Dermis microvascular lymphatic vessel endothelial cell (primary cell): ENCODE results near the gene JMJD1C. TPM values are rescaled to one million over a fixed set of nuclear protein-coding genes. Genes with fewer than 3 reads are reported as not detected.
"Not testable (repeated sequence)": the region's sequence is repeated elsewhere in the genome, so short reads cannot be mapped to it uniquely, and the experiment has no call there.

ENCODE experiments used
- DNase-seq, 2 donors: peaks; one replicate each; pipeline versions ENCODE4 v3.0.0 to v3.0.0-alpha.2; 2010; ENCODE audit warnings: low read depth in 2 of 2
- total RNA-seq: library from RNA; depleted of rRNA; stranded (reverse); fragments of >200 nt; gene quantifications from 2 replicates; pipeline ENCODE4 v1.2.1, GENCODE V29; 2014

JMJD1C gene
- total RNA-seq, 1 donor from 2014 or later, result 103 TPM

DNA sequence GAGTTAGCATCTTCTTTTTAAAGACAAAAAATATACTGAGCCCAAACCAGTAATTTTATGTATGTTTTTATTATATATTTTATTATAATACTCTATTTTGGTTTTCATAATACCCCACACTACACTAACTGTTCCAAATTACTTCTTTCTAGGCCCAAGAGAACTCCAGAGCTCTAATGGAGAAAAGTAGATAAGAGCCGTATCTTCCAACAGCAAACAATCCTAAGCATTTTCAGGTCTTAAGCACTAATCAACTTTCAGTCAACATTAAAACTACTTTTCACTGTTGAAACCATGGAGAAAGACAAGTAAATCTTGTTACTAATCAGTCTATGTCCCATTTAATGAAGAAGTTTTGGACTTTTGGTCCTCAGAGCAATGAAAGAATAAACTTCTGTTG, 55.1 kb downstream of the JMJD1C start:
- no peak for DNase-seq

DNA sequence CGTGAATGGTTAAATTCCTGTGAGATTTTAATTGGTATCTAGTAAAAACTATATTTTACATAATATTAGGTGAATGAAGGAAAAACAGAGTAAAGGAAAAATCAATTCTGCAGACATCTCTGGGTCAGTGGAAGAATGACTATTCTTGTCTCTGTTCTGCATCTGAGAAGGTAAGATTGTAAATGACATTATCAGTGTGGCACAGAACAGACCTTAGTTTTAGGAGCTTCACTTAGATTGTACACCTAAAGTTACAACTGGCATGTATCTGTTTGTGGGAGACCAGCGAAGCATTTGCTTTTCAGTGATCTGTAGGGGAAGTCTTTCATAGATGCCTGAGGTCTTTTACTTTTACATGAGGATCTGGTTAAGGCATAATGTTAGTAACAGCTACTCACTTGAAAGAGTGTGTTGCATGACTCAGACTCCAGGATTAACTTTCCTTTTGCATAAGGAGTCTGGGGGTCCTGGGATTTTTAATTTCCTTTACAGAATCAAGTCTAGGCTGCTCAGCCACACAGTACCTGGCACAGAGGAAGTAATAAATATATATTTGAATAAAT, 56.2 kb downstream of the JMJD1C start:
- peak in 1 of 2 donors; percentile 21 for DNase-seq

DNA sequence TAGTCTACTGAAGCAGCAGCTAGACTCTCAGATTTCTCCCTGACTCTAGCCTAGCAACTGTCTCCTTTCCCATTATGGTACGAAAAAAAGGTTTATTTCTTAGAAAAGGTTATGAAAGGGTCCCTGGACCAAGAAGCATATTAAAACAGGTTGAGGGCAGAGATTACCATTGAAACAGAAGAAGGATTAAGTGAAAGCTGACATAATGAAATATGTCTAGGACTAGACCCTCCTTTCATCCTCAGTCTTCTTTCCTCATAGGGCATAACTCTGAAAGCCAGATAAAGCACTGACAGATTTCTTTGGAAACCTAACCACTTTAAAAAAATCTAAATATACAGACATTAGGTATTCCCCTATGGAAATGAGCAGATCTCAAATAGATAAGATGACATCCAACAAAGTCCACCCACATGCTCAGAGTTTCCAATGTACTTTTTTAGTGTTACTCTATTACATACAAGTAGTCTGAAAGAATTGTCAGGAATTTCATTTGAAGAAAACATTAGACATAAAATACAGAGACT, 58.6 kb downstream of the JMJD1C start:
- DNase-seq, result no peak

DNA sequence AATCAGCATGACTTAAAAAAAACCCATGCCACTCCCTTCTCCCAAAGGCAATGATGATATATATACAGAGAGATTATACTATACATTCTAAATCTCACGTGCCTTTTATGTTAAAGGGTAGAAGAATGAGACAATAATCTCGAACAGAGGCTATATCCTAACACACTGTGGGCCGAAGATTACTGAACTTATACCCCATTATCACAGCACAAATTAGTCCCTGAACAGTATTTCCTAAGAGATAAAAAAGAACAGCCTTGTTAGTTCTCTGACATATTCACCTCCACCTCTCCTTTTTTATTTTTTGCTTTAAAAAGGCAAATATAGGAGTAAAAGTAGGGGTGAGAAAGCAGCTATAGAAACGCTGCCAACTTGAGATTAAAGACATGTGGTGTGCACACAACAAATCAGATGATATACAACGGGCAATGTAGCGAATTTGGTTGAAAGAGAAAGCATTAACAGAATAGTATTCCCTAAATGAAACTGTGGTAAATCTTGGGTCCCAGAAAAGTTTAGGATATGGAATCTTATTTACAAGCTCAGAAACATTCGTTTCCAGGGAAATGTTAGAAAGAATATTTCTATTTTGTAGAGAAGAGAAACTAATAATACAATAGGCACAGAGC, 69.5 kb downstream of the JMJD1C start:
- no peak for DNase-seq

DNA sequence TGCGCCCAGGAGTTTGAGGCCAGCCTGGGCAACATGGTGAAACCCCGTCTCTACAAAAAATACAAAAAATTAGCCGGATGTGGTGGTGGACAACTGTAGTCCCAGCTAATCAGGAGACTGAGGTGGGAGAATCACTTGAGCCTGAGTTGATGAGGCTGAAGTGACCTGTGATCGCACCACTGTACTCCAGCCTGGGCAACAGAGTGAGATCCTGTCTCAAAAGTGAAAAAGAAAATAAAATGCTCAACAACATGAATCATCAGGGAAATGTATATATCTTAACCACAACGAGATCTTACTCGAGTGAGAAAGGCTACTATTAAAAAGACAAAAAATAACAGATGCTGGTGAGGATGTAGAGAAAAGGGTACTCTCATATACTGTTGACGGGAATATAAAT, 72.7 kb downstream of the JMJD1C start:
- DNase-seq, result no peak

DNA sequence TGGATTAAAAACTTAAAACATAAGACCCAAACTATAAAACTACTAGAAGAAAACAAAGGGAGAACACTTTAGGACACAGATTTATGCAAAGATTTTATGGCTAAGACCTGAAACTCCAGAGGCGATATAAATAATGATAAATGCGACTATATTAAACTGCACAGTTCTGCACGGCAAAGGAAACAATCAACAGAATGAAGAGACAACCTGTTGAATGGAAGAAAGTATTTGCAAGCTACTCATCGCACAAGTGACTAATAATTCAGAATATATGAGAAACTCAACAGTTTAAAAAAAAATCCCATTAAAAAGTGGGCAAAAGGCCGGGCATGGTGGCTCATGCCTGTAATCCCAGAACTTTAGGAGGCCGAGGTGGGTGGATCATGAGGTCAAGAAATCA, 73.6 kb downstream of the JMJD1C start:
- DNase-seq, result no peak

DNA sequence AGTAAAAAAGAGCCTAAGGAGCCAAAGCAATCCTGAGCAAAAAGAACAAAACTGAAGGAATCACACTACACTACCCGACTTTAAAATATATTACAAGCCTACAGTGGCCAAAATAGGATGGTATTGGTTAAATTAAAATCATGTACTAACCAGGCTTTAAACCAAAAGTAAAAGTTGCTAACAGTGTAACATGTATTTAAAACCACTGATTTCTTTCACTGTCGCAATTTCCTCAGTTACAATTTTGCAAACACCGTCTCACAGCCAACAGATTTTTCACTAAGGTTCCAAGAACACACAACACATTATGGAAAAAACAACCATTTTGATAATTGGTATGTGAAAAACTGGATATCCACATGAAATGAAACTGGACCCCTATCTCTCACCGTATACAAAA, 74.0 kb downstream of the JMJD1C start:
- no peak for DNase-seq

DNA sequence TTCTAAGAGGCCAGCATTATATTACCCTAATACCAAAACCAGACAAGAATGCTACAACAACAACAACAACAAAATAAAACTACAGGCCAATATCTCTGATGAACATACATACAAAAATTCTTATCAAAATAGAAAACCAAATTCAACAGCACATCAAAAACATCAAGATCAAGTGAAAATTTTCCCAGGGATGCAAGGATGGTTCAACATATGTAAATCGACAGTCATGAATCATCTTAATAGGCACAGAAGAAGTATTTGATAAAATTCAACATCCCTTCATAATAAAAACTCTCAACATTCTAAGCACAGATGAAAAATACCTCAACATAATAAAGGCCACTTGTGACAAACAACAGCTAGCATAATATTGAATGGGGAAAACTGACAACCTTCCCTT, 75.3 kb downstream of the JMJD1C start:
- no peak for DNase-seq

DNA sequence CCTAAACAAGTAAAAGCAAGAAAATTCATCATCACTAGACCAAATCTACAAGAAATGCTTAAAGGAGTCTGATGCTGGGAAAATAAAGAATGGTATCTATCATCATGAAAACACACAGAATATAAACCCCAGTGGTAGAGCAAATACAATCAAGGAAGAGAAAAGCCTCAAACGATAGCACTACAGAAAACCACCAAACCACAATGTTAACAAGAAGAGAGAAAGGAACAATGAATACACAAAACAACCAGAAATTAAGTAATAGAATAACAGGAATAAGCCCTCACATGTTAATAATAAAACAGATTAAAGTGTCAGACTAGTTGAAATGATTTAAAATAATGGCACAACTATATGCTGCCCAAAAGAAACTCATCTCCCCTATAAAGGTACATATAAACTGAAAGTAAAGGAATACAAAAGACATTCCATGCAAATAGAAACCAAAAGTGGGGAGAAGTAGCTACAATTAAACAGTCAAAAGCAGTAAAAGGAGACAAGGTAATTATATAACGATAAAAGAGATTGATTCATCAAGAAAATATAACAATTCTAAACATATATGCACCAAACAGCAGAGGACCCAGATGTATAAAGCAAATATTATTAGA, 77.3 kb downstream of the JMJD1C start:
- DNase-seq, result no peak

DNA sequence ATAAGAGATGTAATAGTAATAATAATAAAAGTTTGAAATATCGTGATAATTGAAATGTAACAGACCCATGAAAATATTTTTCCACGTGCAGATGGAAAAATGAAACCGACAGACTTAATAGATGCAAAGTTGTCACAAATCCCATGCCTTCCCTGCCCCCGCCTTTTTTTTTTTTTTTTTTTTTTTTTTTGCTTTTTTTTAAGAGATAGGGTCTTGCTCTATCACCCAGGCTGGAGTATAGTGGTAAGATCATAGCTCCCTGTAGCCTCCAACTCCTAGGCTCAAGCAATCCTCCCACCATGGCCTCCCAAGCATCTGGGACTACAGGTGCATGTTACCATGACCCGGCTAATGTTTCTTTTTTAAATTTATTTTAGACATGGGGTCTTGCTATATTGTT, 80.5 kb downstream of the JMJD1C start:
- DNase-seq, result no peak

DNA sequence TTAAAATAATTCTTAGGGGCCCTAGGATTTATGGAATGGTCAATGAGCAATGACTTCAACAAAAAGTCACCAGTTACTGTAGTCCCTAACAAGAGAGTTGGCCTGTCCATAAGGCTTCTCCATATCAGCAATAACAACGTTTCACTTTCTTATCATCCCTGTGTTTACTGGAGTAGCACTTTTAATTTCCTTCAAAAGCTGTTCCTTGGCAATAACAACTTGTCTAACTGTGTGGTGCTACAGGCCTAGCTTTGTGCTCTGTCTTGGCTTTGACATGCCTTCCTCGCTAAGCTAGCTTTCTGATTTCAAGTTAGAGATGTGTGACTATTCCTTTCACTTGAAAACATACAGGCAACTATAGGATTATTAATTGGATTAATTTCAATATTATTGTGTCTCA, 81.1 kb downstream of the JMJD1C start:
- DNase-seq, result no peak

DNA sequence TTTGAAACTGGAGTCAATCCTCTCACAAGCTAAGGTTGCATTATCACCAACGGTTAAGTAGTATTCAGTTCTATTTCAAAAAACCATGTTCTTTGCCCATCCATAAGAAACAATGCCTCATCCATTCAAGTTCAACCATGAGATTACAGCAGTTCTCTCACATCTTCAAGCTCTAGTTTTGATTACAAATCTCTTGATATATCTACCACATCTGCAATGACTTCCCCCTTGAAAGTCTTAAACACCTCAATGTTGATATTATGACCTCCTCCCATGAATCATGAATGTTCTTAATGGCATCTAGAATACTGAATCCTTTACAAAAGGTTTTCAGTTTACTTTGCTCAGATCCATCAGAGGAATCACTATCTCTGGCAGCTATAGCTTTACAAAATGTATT, 81.8 kb downstream of the JMJD1C start:
- no peak for DNase-seq

DNA sequence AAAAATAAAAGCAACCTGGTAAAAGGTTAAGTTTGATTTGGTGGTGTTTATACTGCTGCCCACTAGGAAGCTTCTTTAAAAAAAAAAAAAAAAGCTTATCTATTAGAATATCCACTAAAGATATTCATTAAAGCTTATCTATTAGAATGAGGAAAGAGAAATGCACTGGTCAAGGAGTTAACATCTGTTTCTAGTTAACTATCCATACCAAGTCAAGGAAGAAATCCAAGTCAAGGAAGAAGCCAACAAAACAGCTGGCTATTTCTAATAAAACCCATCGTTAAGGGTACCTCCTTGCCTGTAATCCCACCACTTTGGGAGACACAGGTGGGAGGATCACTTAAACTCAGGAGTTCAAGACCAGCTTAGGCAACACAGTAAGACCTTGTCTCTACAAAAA, 82.6 kb downstream of the JMJD1C start:
- no peak for DNase-seq

DNA sequence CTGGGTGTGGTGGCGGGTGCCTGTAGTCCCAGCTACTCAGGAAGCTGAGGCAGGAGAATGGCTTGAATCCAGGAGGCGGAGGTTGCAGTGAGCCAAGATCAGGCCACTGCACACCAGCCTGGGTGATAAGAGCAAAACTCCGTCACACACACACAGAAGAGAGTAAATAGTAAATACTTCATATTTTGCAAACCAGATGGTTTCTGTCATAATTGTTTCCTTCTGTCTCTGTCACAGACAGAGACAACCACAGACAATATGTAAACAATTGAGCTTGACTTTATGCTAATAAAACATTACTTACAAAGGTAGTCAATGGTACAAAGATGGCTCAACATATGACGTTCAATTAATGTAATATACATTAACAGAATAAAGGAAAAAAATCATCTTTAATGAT, 83.7 kb downstream of the JMJD1C start:
- DNase-seq, result no peak

DNA sequence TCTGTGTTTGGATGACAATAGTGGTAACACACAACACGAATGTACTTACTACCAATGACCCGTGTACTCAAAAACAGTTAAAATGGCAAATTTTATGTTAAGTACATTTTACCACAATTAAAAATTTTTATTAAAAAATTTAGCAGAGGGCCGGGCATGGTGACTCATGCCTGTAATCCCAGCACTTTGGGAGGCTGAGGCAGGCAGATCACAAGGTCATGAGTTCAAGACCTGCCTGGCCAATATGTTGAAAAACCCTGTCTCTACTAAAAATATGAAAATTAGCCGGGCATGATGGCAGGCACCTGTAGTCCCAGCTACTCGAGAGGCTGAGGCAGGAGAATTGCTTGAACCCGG, 88.5 kb downstream of the JMJD1C start:
- DNase-seq, result not testable (repeated sequence)

DNA sequence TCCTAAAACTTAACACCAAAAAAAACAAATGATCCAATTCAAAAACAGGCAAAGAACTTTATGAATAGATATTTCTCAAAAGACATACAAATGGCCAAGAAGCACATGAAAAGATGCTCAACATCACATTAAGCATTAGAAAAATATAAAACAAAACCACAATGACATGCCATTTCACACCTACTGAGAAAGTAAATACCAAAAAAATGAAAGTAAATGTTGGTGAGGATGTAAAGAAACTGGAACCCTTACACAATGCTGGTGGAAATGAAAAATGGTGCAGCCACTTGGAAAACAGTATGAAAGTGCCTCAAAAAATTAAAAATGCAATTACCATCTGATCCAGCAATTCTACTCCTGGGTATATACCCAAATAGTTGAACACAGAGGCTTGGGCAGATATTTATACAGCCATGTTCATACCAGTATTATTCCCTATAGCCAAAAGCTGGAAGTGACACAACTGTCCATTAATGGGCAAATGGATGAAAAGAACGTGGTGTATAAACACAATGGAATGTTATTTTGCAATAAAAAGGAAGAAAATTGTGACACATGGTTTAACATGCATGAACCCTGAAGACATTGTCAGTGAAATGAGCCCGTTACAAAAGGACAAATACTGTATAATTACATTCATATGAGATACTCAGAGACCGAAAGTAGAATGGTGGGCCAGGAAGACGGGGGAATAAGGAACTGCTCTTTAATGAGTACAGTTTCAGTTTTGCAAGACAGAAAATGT, 89.0 kb downstream of the JMJD1C start:
- peak; percentile 20 to 38 for DNase-seq

DNA sequence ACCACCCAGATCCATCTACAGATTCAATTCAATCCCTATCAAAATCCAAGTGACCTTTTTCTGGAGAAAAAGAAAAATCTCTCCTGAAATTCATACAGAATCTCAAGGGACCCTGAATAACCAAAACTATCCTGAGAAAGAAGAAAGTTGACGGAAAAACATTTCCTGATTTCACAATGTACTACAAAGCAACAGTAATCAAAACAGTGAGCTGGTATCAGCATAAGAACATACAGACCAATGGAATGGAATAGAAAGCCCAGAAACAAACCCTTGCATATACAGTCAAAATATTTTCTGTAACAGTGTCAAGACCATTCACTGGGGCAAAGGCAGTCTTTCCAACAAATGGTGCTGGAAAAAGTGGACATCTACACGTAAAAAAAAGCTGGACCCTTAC, 89.9 kb downstream of the JMJD1C start:
- DNase-seq, result peak in 1 of 2 donors; percentile 77

DNA sequence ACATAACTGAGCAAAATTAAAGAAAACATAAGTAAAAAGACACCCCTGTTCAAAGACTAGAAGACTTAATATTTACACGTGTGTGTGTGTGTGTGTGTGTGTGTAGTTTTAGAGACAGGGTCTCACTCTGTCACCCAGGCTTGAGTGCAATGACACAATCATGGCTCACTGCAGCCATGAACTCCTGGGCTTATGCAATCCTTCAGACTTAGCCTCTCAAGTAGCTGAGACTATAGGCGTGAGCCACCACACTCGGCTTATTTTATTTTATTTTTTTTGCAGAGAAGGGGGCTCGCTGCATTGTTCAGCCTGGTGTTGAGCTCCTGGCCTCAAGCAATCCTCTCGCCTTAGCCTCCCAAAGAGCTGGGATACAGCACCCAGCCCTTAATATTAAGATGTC, 90.3 kb downstream of the JMJD1C start:
- DNase-seq, result peak in 1 of 2 donors; percentile 5

DNA sequence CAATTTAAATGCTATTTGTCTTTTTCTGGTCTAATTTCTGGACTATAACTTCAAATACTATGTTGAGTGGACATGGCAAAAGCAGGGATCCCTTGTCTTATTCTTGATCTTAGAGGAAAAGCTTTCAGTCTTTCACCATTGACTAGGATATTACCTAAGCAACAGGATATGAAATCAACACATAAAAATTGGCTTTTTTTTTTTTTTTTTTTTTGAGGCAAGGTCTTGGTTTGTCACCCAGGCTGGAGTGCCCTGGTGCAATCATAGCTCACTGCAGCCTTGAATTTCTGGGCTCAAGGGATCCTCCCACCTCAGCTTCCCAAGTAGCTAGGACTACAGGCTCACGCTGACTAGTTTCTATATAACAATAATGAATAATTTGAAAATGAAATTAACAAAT, 90.8 kb downstream of the JMJD1C start:
- peak in 1 of 2 donors; percentile 29 for DNase-seq

DNA sequence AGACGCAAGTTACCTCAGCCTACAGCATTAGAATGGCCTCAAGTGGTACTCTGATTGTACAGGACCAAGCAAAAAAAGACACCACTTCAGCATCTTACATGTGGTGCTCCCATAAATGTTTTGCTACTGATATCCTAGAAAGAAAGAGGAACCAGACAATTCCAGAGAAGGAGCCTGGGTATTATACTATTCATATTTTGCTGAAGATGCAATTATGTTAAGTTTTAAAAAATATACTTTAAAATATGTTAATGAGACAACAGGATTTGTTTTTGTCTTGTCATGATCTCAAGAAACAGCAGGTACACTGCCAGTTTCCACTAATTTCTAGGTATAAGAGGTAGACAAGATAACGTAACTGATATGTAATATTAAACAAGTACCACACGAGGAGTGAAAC, 92.6 kb downstream of the JMJD1C start:
- no peak for DNase-seq

DNA sequence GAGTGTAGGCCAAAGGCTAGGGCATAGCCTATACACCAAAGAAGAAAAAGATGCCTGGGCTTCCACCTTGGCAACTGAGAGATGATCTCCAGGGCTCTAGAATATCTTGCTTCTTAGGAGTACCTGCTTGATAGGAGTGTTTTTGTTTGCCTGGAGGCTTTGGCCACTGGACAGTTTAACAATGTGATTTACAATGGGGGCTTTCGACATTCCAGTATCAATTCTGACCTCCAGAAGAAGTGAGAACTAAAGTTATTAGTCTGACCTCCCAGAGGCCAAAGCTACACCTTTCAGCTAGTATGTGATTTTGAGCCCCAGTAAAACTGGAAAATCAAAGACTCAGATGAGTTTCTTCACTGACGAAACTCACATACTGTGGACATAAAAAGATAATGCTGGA, 96.1 kb downstream of the JMJD1C start:
- no peak for DNase-seq

DNA sequence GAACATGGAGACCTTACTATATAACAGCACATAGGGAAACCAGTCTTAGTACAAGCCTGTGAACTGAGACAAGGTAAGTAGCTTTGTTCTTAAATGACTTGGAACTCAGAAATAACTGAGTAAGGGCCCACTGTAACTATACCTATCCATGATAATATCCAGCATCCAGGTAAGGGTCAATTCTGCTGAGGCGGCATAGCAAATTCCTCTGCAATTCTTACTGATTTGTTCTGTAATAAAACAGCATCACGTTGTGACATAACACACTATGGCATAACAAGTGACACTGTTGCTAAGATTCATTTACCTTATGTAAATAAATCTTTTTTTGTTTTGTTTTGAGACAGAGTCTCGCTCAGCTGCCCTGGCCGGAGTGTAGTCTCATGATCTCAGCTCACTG, 97.4 kb downstream of the JMJD1C start:
- DNase-seq, result no peak

DNA sequence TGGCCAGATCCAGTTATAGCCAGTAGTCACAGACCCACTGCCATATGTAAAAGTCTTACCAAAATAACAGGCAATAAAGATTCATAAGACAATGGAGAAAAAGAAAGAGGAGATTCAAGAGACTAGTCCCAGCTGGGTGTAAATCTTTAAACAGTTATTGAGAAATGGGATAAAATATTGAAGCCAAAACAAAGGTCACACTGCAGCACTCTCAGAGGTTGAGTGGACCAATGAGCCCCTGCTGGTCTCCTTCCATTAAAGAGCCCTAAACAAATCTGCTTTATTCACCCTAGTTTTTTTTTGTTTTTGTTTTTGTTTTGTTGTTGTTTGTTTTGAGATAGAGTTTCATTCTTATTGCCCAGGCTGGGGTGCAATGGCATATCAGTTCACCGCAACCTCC, 98.8 kb downstream of the JMJD1C start:
- DNase-seq, result no peak
